AG10803 (cell line): Measurements from ENCODE around the gene DLG4.

Experiments
- DNase-seq: peaks from one replicate; pipeline ENCODE4 v3.0.0; 2010; ENCODE audit warnings: low read depth
- H3K4me3 ChIP-seq: 2 replicates; pipeline ENCODE4 v1.5.1; 2011; ENCODE audit warnings: mild to moderate bottlenecking, low read length, control low read depth
- CTCF ChIP-seq: conservative IDR thresholded peaks from 2 replicates; pipeline ENCODE4 v1.5.1; 2011; ENCODE audit warnings: mild to moderate bottlenecking, low read length, control low read depth, inconsistent platforms

Gene DLG4

GRCh38 chr17:7226721-7227710 is 7.4 kb upstream of the DLG4 start:
- TF ChIP-seq CTCF = no peak
- H3K4me3 ChIP-seq = no peak overlapping the region
- no peak for DNase-seq

DNA sequence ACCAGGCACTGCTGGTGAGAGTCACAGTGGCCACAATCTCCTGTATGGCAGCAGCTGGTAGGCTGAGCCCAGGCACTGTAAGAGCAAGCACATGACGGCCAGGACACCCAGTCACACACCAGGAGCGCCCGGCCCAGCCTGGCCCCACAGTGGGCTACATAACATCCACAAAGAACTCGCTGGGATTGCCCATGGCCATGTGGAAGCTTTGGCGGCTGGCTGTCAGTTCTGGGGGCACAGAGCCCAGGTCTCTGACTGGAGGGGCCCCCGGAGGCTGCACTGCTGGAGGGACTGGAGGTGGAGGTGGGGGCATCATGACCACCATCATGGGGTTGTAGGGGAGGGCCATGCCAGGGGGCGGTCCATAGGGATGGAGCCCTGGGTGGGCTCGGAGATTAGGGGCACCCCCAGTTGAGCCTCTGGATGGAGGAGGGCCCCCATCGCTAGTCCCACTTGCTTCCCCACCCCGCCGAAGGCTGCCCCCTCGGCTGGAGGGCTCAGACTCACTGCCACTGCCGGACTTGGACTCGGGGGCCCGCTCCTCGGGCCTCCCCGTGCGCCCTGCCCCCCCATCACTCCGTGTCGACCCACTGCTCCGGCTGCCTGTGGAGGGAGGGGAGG is 6.2 kb upstream of the DLG4 start:
- DNase-seq = no peak
- H3K4me3 ChIP-seq = no peak overlapping the region
- no peak for TF ChIP-seq CTCF

DNA sequence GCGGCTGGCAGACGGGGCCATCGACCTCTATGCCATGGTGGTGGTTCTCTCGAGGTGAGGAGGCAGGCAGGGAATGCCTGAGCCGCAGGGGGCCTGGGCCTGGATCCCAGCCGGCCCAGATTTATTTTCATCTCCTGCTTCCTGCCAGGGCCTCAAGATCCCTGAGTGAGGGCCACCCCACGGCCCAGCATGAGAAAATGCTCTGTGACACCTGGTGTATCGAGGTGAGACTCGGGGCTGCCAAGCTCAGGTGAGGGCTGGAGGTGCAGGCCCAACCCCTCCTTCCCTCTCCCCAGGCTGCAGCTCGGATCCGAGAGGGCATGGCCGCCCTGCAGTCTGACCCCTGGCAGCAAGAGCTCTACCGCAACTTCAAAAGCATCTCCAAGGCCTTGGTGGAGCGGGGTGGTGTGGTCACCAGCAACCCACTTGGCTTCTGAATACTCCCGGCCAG is 5.0 kb upstream of the DLG4 start:
- TF ChIP-seq CTCF = no peak
- H3K4me3 ChIP-seq = no peak overlapping the region

GRCh38 chr17:7224110-7224509 is 4.5 kb upstream of the DLG4 start:
- no peak for TF ChIP-seq CTCF
- H3K4me3 ChIP-seq = no peak overlapping the region
- DNase-seq = no peak

More for the DNA sequence above, 5.0 kb upstream of the DLG4 start:
- no peak for DNase-seq

- TF ChIP-seq CTCF = no peak
- H3K4me3 ChIP-seq = no peak overlapping the region
- no peak for DNase-seq
Measured at GRCh38 chr17:7223375-7223774, 3.7 kb upstream of the DLG4 start.

DNA sequence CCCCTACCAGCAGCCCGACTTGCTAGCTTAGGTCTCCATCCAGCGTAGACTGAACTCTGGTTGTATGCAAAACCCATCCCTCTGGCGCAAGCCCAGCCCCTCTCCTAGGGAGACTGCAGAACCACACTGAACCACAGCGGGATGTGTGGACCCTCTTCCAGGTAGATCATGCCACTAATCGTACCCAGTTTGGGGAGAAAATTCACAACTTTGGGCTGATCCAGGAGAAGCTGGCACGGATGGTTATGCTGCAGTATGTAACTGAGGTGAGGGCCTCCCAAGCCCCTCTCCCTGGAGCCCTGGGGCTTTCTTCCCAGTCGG is 3.3 kb upstream of the DLG4 start:
- no peak for TF ChIP-seq CTCF
- no peak for DNase-seq

More for the DNA sequence above, 3.3 kb upstream of the DLG4 start:
- no peak overlapping the region for H3K4me3 ChIP-seq
